ENCODE data around the gene CFAP61.

CFAP61 gene

DNA sequence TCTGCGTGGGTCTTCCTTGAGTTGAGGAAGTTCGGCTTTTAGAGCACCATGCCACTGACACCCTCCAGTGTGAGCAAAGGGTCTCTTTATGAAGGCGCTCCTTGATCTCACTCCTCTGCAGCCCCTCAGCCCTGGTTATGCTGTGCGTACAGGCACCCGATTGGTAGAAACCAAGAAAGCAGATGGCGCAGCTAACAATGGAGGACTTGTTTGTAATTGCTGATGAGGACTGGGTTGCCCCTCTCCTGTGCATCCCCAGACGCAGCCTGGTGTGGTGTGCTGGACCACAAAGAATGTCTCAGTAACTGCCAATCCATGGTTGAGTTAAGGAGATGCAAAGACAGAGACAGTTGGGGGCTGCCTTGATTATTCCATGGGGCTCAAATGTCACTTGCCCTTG, 345.8 kb downstream of the CFAP61 start:
- no peak for DNase-seq (ENCODE audit: low read depth in 2 of 2)

DNA sequence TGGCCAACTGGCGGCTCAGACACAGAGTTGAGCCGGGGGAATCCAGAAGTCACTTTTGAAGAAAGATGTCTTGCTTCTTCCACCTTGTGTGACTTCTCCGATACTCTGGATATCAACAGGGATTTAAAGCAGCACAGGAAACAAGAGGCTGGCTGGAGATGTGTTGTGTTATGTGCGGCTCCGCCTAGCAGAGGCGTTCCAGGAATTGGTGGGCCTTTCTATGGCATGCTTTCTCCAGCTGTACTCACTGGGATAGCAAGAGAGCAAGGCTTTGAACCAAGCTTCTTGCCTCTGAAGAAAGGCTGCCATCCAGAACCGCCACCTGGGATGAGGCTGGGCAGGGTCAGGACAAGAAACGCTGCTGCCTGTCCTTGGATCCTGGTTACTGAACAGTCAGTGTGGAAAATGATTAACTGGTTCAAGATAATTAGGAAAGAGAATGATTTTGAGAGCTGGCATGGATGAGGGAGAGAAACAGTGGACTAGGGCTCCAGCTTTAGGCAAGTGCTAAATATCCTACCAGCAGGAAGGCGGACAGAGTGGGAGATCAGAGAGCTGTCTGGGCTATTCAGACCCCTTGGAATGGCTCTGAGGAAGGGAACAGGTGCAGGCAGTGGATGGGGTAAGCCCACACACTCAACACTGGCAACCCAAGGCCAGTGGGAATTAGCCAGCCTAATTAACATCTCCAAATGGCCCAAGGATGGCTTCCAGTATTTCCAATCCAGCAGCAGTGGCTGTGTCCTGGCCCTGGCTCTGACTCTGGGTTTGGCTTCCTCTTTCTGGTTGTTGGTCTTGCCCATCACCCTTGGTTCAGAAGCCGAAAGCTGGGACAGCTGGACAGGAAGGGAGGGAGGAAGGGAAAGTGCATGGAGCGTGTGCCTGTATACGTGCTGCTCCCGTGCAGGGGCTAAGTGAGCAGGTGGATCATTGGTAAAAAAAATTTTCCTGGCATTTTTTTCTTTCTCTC, 347.5 kb downstream of the CFAP61 start:
- DNase-seq (ENCODE audit: low read depth in 2 of 2), result no peak

DNA sequence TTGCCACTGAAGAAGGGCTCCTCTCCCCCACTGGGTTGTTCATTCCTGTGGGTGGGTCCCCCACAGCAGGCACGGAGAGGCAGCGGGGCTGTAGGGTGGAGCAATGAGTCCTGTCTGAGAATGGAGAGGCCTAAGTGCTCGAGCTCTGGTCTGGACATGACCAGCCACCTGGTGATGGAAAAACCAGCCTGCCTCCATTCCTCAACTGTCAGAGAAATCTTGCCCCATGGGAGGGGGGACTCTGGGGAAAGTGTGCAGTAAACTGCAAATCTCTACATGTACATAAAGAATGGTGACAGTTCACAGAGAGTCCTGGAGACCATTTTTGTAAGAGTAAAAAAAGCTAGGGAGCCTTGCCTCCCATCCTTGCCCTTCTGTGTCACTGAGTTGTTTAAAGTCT, 349.7 kb downstream of the CFAP61 start:
- no peak for DNase-seq (ENCODE audit: low read depth in 2 of 2)

DNA sequence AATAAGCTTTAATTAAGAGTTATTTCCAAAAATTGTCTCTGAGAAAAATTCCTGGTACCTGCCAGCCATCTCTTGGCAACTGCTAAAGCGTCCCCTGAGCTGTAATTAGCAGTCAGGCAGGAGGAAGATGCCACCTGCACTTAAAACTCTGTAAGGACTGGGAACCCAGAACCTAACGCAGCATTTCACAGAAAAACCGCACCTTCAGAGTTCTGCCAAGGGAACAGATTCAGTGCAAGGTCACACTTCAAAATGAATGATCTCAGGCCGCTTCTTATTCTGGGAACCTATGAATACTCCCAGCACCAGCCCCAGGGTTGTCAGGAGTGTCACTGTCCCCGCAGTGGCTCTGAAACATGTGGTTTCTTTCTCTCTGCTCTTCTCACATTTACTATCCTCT, 352.3 kb downstream of the CFAP61 start:
- no peak for DNase-seq (ENCODE audit: low read depth in 2 of 2)

DNA sequence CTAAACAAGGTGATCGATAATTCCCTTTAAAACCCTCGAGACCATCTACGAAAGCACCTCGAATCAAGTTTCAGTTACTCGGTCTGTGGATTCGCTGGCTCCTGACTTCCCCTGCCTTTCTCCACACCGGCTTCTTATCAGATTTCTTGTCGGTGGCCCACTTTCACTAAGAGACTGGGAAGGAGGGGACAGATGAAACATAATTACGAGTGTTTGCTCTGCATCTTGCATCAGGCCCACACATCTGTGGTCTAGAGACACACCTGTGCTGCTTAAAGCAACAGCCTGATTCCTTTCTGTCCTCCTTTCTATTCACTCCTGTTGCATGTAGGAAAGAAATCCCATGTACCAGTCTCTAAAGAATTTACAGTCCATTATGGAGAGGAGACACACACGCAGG, 353.3 kb downstream of the CFAP61 start:
- DNase-seq (ENCODE audit: low read depth in 2 of 2), result no peak

DNA sequence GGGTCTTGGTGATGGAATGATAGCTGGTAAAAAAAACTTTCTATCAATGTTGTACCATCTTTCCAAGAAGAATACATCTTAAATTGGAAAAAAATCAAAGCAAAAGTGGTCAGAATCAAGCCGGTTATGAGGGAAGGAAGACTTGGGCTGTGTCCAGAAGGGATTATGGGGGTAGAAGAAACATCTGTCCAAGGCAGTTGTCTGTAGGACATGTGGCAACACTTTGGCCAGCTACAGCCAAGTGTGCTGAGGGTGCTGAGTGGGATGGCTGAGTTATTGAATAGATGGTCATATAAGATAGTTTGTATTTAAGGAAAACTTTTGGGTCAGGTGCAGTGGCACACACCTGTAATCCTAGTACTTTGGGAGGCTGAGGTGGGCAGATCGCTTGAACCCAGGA, 354.0 kb downstream of the CFAP61 start:
- no peak for DNase-seq (ENCODE audit: low read depth in 2 of 2)

DNA sequence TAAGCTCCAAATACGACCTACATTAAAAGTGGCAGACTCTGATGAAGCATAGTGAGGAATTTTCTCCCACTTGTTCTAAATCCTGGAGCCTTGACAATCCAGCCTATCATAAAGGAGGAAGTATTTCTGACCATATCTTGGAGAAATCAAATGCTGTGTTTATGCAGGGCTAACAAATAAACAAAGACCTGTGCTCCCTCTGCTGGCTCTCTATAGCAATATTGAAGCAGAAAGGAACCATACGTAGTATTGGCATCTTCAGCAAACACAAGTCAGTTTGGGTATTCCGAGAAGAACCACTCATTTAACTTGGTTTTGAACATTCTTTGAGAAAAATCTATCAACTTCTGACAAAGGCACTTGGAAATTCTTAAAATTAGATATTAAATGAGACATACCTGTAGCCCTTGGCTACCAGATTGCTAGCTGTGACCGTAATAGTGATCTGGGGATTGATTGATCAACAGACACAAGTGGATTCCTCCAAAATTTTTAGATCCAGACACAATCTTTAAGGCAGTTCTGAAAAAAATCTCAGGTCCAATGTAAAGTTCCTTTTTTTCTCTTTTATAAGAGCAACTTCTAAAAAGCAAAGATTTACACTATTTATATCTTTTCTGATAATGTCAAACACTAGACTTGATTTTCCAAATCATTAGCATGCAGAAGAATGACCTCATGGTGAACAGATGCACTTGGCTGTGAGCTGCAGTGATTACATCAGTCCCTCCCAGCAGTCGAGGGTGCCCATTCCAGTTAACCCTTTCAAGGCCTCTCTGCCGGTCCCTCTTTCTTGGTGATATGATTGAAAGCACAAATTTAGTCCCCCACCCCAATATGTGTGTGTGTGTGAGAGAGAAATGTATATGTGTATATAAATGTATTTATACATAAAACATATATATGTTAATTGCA, 355.8 kb downstream of the CFAP61 start:
- no peak for DNase-seq (ENCODE audit: low read depth in 2 of 2)

DNA sequence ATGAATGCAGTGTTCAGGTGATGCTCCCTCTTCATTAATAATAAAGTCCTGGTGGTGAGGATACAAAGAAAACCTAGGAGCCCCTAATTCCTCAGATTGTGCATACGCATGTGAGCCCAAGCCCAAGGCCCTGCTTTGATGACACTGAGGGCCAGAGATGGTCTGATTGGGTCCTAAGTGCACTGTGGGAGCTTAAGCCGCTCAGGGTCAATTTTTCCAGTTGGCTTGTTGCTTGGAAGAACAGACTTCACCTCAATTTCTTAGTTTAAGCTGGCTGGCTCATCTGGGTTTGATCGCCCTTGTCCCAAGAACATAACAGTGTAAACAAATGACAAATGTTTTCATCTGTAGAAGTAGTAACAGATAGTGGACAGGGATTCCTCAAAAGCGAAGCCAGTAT, 357.0 kb downstream of the CFAP61 start:
- no peak for DNase-seq (ENCODE audit: low read depth in 2 of 2)
